ENCODE data around the gene ACTR3C. TPM values are rescaled to one million over a fixed set of nuclear protein-coding genes. Genes with fewer than 3 reads are reported as not detected.

ACTR3C gene
- total and polyA plus RNA-seq, 2 donors from 2014 or later = 15.8 to 31.6 TPM

- peaks cover 0 to 7% (median 0%) of the 10 kb centered on the region in 3 donors for H3K4me1 ChIP-seq (ENCODE audit: control insufficient read depth in 2 of 3, insufficient read depth in 2 of 3, low read depth in 1 of 3, low read length in 3 of 3)
- no peak overlapping the region for H3K27ac ChIP-seq (ENCODE audit: low read depth in 2 of 2, low read length in 2 of 2)
- no peaks in the 10 kb centered on the region for H3K9me3 ChIP-seq (ENCODE audit: control insufficient read depth in 2 of 3, insufficient read depth in 1 of 3, low read length in 3 of 3)
- H3K27me3 ChIP-seq (ENCODE audit: control insufficient read depth, insufficient read depth, low read length) = no peaks in the 10 kb centered on the region
- intact Hi-C loops (cut with DNase I) = no loop called here
- DNase-seq (peak in 1 of 5 donors; percentile 51), FAIRE-seq (no peak)
- TF ChIP-seq, protein P1, sequence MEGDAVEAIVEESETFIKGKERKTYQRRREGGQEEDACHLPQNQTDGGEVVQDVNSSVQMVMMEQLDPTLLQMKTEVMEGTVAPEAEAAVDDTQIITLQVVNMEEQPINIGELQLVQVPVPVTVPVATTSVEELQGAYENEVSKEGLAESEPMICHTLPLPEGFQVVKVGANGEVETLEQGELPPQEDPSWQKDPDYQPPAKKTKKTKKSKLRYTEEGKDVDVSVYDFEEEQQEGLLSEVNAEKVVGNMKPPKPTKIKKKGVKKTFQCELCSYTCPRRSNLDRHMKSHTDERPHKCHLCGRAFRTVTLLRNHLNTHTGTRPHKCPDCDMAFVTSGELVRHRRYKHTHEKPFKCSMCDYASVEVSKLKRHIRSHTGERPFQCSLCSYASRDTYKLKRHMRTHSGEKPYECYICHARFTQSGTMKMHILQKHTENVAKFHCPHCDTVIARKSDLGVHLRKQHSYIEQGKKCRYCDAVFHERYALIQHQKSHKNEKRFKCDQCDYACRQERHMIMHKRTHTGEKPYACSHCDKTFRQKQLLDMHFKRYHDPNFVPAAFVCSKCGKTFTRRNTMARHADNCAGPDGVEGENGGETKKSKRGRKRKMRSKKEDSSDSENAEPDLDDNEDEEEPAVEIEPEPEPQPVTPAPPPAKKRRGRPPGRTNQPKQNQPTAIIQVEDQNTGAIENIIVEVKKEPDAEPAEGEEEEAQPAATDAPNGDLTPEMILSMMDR (IDR thresholded peaks at IDR 0.05; ENCODE audit: borderline replicate concordance, extremely low read depth, insufficient read depth) = no peak
- no peak overlapping the region for H3K4me3 ChIP-seq (ENCODE audit: low read length in 3 of 3)
- no peak overlapping the region for H3K9ac ChIP-seq (ENCODE audit: low read length in 3 of 3)
- H3K36me3 ChIP-seq (ENCODE audit: control insufficient read depth in 2 of 3, insufficient read depth in 3 of 3, low read length in 3 of 3) = peaks cover 0 to 3% (median 0%) of the 10 kb centered on the region in 3 donors
These were observed 9.7 kb upstream of the ACTR3C start for GRCh38 chr7:150332852-150333635.

DNA sequence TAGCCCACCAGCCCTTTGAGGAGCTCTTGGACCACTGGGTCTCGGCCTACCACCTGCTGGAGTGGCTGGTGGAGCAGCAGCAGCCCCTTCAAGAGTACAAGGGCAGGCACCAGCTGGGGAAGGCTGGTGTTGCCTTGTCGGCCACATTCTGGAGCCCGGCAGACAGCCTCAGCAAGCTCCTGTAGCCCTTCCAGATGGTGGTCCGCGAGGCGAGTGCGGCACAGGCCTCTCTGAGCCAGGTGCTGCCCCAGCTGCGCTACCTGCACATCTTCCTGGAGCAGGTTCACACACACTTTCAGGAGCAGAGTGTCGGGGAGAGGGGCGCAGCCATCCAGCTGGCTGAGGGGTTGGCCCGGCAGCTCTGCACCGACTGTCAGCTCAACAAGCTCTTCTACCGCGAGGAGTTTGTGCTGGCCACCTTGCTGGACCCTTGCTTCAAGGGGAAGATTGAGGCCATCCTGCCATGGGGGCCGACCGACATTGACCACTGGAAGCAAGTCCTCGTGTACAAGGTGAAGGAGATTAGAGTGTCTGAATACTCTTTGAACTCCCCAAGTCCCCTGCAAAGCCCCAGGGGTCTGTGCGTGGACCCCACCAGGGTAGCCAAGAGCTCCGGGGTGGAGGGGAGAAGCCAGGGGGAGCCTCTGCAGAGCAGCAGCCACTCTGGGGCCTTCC lies 7.0 kb upstream of the ACTR3C start:
- Histone ChIP-seq H3K4me3 (ENCODE audit: low read length in 3 of 3) (no peak overlapping the region), H3K9me3 (ENCODE audit: control insufficient read depth in 2 of 3, insufficient read depth in 1 of 3, low read length in 3 of 3) (no peaks in the 10 kb centered on the region), H3K36me3 (ENCODE audit: control insufficient read depth in 2 of 3, insufficient read depth in 3 of 3, low read length in 3 of 3) (peaks cover 0 to 15% (median 0%) of the 10 kb centered on the region in 3 donors), H3K27ac (ENCODE audit: low read depth in 2 of 2, low read length in 2 of 2) (no peak overlapping the region), H3K9ac (ENCODE audit: low read length in 3 of 3) (no peak overlapping the region), H3K4me1 (ENCODE audit: control insufficient read depth in 2 of 3, insufficient read depth in 2 of 3, low read depth in 1 of 3, low read length in 3 of 3) (no peaks in the 10 kb centered on the region), H3K27me3 (ENCODE audit: control insufficient read depth, insufficient read depth, low read length) (no peaks in the 10 kb centered on the region)
- peak in 1 of 5 donors; percentile 53 for DNase-seq
- TF ChIP-seq, protein P1 (IDR thresholded peaks at IDR 0.05; ENCODE audit: borderline replicate concordance, extremely low read depth, insufficient read depth) = no peak
- FAIRE-seq = no peak
- intact Hi-C loops (cut with DNase I) = no loop called here

DNA sequence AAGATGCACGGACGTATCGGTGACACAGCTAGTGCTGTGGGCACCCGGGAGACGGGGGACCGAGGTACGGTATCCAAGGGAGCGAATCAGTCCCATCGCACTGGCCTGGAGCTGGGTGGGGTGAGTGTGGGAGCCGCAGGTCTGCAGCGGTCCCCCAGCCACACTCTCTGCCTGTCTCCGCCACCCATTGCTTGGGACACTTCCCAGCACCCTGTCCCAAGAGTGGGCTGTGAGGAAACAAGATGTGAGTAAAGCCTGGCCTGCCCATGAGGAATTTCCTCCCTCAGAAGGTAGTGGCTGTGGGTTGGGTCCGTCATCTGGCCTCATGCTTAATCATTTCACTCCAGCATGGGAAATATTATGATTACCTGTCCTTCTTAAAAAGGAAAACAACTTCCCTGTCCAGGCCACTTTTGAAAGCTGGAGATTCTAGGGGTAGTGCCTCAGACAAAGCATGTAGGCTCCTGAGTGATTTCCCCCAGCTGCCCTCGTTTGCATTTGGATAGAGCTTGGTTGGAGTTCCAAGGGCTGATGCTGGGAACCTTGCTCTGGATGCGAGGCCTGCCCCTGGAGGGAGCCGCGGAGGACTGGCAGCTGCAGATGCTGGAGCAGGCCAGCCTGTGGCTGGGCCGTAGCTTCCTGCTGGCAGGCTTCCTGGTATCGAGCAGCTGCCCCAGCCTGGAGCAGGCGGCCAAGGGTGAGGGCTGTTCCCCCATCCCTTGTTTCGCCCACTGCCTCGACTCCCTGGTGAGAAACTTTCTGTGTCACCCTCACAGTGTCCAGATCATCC lies 6.2 kb upstream of the ACTR3C start:
- Histone ChIP-seq H3K27me3 (ENCODE audit: control insufficient read depth, insufficient read depth, low read length) (no peaks in the 10 kb centered on the region), H3K27ac (ENCODE audit: low read depth in 2 of 2, low read length in 2 of 2) (no peak overlapping the region), H3K36me3 (ENCODE audit: control insufficient read depth in 2 of 3, insufficient read depth in 3 of 3, low read length in 3 of 3) (peaks cover 0 to 15% (median 0%) of the 10 kb centered on the region in 3 donors), H3K9me3 (ENCODE audit: control insufficient read depth in 2 of 3, insufficient read depth in 1 of 3, low read length in 3 of 3) (no peaks in the 10 kb centered on the region), H3K4me1 (ENCODE audit: control insufficient read depth in 2 of 3, insufficient read depth in 2 of 3, low read depth in 1 of 3, low read length in 3 of 3) (peaks cover 0 to 5% (median 3%) of the 10 kb centered on the region in 3 donors), H3K4me3 (ENCODE audit: low read length in 3 of 3) (no peak overlapping the region), H3K9ac (ENCODE audit: low read length in 3 of 3) (no peak overlapping the region)
- TF ChIP-seq, protein P1 (IDR thresholded peaks at IDR 0.05; ENCODE audit: borderline replicate concordance, extremely low read depth, insufficient read depth) = no peak
- FAIRE-seq (no peak), DNase-seq (peak in 1 of 5 donors; percentile 58)
- intact Hi-C loops (cut with DNase I) = no loop called here
